HEK293 (cell line): ENCODE results near the gene KCNK18.

Experiments used
- BCL11A ChIP-seq: fragments of 450-650 bp; formaldehyde crosslinking; IDR thresholded peaks from 2 replicates; pipeline ENCODE4 v1.5.1; 2016; ENCODE audit warnings: low read depth, missing biosample characterization, missing genetic modification characterization
- BCL11B ChIP-seq: fragments of 450-650 bp; formaldehyde crosslinking; IDR thresholded peaks from 2 replicates; pipeline ENCODE4 v1.5.1; 2016; ENCODE audit warnings: low read depth, missing biosample characterization, missing genetic modification characterization
- GLIS2 ChIP-seq: fragments of 450-650 bp; formaldehyde crosslinking; IDR thresholded peaks from 2 replicates; pipeline ENCODE4 v1.5.1; 2016; ENCODE audit warnings: missing biosample characterization, missing genetic modification characterization
- HOXD13 ChIP-seq: sonication (generic); formaldehyde crosslinking; IDR thresholded peaks from 2 replicates; pipeline ENCODE4 v1.8.0; 2022; ENCODE audit warnings: missing genetic modification reagents, borderline replicate concordance
- IKZF3 ChIP-seq: fragments of 450-650 bp; IDR thresholded peaks from 2 replicates; pipeline ENCODE4 v1.5.0; 2018; ENCODE audit warnings: missing biosample characterization, mild to moderate bottlenecking, missing genetic modification characterization, moderate library complexity
- KLF1 ChIP-seq: fragments of 450-650 bp; formaldehyde crosslinking; IDR thresholded peaks from 2 replicates; pipeline ENCODE4 v1.5.1; 2016; ENCODE audit warnings: missing biosample characterization, missing genetic modification characterization
- KLF17 ChIP-seq: fragments of 450-650 bp; formaldehyde crosslinking; IDR thresholded peaks from 2 replicates; pipeline ENCODE4 v1.5.1; 2016; ENCODE audit warnings: missing biosample characterization, missing genetic modification characterization
- SCRT2 ChIP-seq: fragments of 450-650 bp; formaldehyde crosslinking; IDR thresholded peaks from 2 replicates; pipeline ENCODE4 v1.5.1; 2016; ENCODE audit warnings: missing biosample characterization, missing genetic modification characterization
- ZBTB17 ChIP-seq: fragments of 450-650 bp; formaldehyde crosslinking; IDR thresholded peaks from 2 replicates; pipeline ENCODE4 v1.5.1; 2016; ENCODE audit warnings: missing biosample characterization, missing genetic modification characterization
- ZBTB48 ChIP-seq: fragments of 450-650 bp; formaldehyde crosslinking; IDR thresholded peaks from 2 replicates; pipeline ENCODE4 v1.5.1; 2016; ENCODE audit warnings: missing biosample characterization, missing genetic modification characterization
- ZBTB7A ChIP-seq: fragments of 450-650 bp; formaldehyde crosslinking; IDR thresholded peaks from 2 replicates; pipeline ENCODE4 v1.5.1; 2016; ENCODE audit warnings: low read depth, missing biosample characterization, missing genetic modification characterization
- ZBTB8A ChIP-seq: fragments of 450-650 bp; formaldehyde crosslinking; IDR thresholded peaks from 2 replicates; pipeline ENCODE4 v1.5.1; 2016; ENCODE audit warnings: missing biosample characterization, missing genetic modification characterization
- ZFP37 ChIP-seq: fragments of 450-650 bp; formaldehyde crosslinking; IDR thresholded peaks from 2 replicates; pipeline ENCODE4 v1.5.1; 2016; ENCODE audit warnings: missing biosample characterization, missing genetic modification characterization
- ZFP69B ChIP-seq: fragments of 450-650 bp; formaldehyde crosslinking; IDR thresholded peaks from 2 replicates; pipeline ENCODE4 v1.5.1; 2016; ENCODE audit warnings: missing biosample characterization, missing genetic modification characterization
- ZNF10 ChIP-seq: fragments of 450-650 bp; formaldehyde crosslinking; IDR thresholded peaks from 2 replicates; pipeline ENCODE4 v1.5.1; 2017; ENCODE audit warnings: missing biosample characterization, missing genetic modification characterization
- ZNF169 ChIP-seq: fragments of 450-650 bp; formaldehyde crosslinking; IDR thresholded peaks from 2 replicates; pipeline ENCODE4 v1.5.1; 2016; ENCODE audit warnings: missing biosample characterization, missing genetic modification characterization
- ZNF174 ChIP-seq: fragments of 450-650 bp; formaldehyde crosslinking; IDR thresholded peaks from 2 replicates; pipeline ENCODE4 v1.5.0; 2017; ENCODE audit warnings: missing biosample characterization, mild to moderate bottlenecking, missing genetic modification characterization
- ZNF324 ChIP-seq: fragments of 450-650 bp; formaldehyde crosslinking; IDR thresholded peaks from 2 replicates; pipeline ENCODE4 v1.5.1; 2016; ENCODE audit warnings: missing biosample characterization, missing genetic modification characterization
- ZNF341 ChIP-seq: fragments of 450-650 bp; formaldehyde crosslinking; IDR thresholded peaks from 2 replicates; pipeline ENCODE4; 2016; ENCODE audit warnings: low read depth, missing biosample characterization, missing genetic modification characterization
- ZNF501 ChIP-seq: fragments of 450-650 bp; formaldehyde crosslinking; IDR thresholded peaks from 2 replicates; pipeline ENCODE4 v1.5.1; 2016; ENCODE audit warnings: missing biosample characterization, missing genetic modification characterization
- ZNF518A ChIP-seq: fragments of 450-650 bp; formaldehyde crosslinking; conservative IDR thresholded peaks from 2 replicates; pipeline ENCODE4 v1.5.1; 2016; ENCODE audit warnings: low read depth, missing biosample characterization, missing genetic modification characterization
- ZNF530 ChIP-seq: fragments of 450-650 bp; formaldehyde crosslinking; IDR thresholded peaks from 2 replicates; pipeline ENCODE4 v1.5.1; 2016; ENCODE audit warnings: low read depth, missing biosample characterization, missing genetic modification characterization
- ZNF600 ChIP-seq: fragments of 450-650 bp; formaldehyde crosslinking; IDR thresholded peaks from 2 replicates; pipeline ENCODE4 v1.5.1; 2016; ENCODE audit warnings: missing biosample characterization, missing genetic modification characterization
- ZNF654 ChIP-seq: fragments of 450-650 bp; formaldehyde crosslinking; IDR thresholded peaks from 2 replicates; pipeline ENCODE4 v1.5.1; 2016; ENCODE audit warnings: low read depth, missing biosample characterization, missing genetic modification characterization
- TF ChIP-seq, protein P1 (sequence below): fragments of 450-650 bp; formaldehyde crosslinking; IDR thresholded peaks from 2 replicates; pipeline ENCODE4 v1.5.1; 2016; ENCODE audit warnings: missing biosample characterization, missing genetic modification characterization
- TF ChIP-seq, protein P2 (sequence below): fragments of 450-650 bp; formaldehyde crosslinking; IDR thresholded peaks from 2 replicates; pipeline ENCODE4 v1.5.1; 2016; ENCODE audit warnings: missing biosample characterization, missing genetic modification characterization, borderline replicate concordance

Gene KCNK18

DNA sequence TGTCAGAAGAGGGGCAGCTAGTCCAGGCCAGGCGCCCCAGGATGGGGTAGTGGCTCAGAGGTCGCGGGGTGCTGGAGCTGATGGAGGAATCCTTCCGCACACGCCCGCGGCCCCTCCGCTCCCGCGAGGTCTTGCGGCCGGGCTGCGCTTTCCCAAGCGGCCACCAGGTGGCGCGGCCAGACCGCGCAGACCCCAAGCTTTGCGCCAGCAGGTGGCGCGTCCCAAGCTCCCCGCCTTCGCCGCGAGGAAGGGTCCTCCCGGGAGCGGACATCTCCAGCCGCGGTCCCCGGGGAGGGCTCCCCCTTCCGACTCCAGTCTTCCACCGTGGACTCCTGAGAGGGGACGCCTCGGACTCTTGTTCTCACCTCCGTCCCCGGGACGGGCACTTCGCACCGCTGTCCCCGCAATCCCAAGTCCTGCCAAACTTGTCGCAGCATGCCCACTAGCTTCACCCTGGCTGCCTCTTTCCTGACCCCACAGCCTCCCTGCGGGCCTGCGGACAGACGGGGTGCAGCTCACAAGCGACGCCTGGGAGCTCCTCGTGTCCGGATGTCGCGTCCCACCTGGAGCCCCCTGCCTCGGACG, 19.4 kb downstream of the KCNK18 start (continued):
- TF ChIP-seq ZNF654 (tag by site-specific recombination): peak; percentile 66
- TF ChIP-seq ZFP37: peak; percentile 92
- peak; percentile 88 for TF ChIP-seq IKZF3 (tag by site-specific recombination)
- TF ChIP-seq SCRT2 (tag by site-specific recombination): peak; percentile 94
- peak; percentile 24; the same call in 1 of the 2 replicates for TF ChIP-seq ZNF518A (tag by site-specific recombination)
- TF ChIP-seq, protein P1, sequence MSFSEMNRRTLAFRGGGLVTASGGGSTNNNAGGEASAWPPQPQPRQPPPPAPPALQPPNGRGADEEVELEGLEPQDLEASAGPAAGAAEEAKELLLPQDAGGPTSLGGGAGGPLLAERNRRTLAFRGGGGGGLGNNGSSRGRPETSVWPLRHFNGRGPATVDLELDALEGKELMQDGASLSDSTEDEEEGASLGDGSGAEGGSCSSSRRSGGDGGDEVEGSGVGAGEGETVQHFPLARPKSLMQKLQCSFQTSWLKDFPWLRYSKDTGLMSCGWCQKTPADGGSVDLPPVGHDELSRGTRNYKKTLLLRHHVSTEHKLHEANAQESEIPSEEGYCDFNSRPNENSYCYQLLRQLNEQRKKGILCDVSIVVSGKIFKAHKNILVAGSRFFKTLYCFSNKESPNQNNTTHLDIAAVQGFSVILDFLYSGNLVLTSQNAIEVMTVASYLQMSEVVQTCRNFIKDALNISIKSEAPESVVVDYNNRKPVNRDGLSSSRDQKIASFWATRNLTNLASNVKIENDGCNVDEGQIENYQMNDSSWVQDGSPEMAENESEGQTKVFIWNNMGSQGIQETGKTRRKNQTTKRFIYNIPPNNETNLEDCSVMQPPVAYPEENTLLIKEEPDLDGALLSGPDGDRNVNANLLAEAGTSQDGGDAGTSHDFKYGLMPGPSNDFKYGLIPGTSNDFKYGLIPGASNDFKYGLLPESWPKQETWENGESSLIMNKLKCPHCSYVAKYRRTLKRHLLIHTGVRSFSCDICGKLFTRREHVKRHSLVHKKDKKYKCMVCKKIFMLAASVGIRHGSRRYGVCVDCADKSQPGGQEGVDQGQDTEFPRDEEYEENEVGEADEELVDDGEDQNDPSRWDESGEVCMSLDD (tag by site-specific recombination): peak; percentile 90
- peak; percentile 74; the same call in 1 of the 2 replicates for TF ChIP-seq BCL11A (tag by site-specific recombination)
- TF ChIP-seq ZNF174 (tag by site-specific recombination): no peak
- TF ChIP-seq ZNF169 (tag by site-specific recombination): no peak
- peak; percentile 88 for TF ChIP-seq ZNF501 (tag by site-specific recombination)
- peak; percentile 73; the same call in 1 of the 2 replicates for TF ChIP-seq BCL11B (tag by site-specific recombination)
- TF ChIP-seq ZNF10 (tag by site-specific recombination): peak; percentile 37; the same call in 1 of the 2 replicates
- peak; percentile 55; the same call in 1 of the 2 replicates for TF ChIP-seq KLF17 (tag by site-specific recombination)
- TF ChIP-seq KLF1 (tag by site-specific recombination): 0 out of 2 replicates have a peak, but pooled peaks have one; percentile 36
- peak; percentile 94; the same call in 1 of the 2 replicates for TF ChIP-seq ZBTB7A (tag by site-specific recombination)
- TF ChIP-seq HOXD13 (CRISPR knock-in tag): no peak
- TF ChIP-seq GLIS2 (tag by site-specific recombination): peak; percentile 93
- TF ChIP-seq ZBTB17: peak; percentile 40; the same call in 1 of the 2 replicates
- no peak for TF ChIP-seq ZNF341
- TF ChIP-seq, protein P2, sequence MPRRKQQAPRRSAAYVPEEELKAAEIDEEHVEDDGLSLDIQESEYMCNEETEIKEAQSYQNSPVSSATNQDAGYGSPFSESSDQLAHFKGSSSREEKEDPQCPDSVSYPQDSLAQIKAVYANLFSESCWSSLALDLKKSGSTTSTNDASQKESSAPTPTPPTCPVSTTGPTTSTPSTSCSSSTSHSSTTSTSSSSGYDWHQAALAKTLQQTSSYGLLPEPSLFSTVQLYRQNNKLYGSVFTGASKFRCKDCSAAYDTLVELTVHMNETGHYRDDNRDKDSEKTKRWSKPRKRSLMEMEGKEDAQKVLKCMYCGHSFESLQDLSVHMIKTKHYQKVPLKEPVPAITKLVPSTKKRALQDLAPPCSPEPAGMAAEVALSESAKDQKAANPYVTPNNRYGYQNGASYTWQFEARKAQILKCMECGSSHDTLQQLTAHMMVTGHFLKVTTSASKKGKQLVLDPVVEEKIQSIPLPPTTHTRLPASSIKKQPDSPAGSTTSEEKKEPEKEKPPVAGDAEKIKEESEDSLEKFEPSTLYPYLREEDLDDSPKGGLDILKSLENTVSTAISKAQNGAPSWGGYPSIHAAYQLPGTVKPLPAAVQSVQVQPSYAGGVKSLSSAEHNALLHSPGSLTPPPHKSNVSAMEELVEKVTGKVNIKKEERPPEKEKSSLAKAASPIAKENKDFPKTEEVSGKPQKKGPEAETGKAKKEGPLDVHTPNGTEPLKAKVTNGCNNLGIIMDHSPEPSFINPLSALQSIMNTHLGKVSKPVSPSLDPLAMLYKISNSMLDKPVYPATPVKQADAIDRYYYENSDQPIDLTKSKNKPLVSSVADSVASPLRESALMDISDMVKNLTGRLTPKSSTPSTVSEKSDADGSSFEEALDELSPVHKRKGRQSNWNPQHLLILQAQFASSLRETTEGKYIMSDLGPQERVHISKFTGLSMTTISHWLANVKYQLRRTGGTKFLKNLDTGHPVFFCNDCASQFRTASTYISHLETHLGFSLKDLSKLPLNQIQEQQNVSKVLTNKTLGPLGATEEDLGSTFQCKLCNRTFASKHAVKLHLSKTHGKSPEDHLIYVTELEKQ (tag by site-specific recombination): peak; percentile 24; the same call in 1 of the 2 replicates
- TF ChIP-seq ZBTB48: peak; percentile 57; the same call in 1 of the 2 replicates
- no peak for TF ChIP-seq ZNF530 (tag by site-specific recombination)
- TF ChIP-seq ZNF600 (tag by site-specific recombination): peak; percentile 77
- 0 out of 2 replicates have a peak, but pooled peaks have one; percentile 35 for TF ChIP-seq ZBTB8A (tag by site-specific recombination)
- peak; percentile 60; the same call in 1 of the 2 replicates for TF ChIP-seq ZFP69B
- TF ChIP-seq ZNF324 (tag by site-specific recombination): peak; percentile 81; the same call in 1 of the 2 replicates
